ENCODE data around the gene OSBPL9.
"Not testable (repeated sequence)": the region's sequence is repeated elsewhere in the genome, so short reads cannot be mapped to it uniquely, and the experiment has no call there.

The OSBPL9 gene

DNA sequence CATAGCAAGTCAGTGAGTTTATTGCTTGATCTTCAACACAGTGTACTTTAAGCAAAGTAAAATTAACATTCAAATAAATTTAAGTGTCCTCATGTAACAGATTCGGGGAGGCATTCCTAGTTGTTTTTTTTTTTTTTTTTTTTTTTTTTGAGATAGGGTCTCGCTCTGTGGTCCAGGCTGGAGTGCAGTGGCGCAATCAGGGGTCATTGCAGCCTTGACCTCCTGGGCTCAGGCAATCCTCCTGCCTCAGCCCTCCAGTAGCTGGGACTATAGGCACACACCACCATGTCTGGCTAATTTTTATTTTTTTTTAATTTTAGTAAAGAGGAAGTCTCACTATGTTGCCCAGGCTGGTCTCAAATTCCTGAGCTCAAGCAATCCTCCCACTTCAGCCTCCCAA, 22.8 kb downstream of the OSBPL9 start:
- DNase-seq: no peak

DNA sequence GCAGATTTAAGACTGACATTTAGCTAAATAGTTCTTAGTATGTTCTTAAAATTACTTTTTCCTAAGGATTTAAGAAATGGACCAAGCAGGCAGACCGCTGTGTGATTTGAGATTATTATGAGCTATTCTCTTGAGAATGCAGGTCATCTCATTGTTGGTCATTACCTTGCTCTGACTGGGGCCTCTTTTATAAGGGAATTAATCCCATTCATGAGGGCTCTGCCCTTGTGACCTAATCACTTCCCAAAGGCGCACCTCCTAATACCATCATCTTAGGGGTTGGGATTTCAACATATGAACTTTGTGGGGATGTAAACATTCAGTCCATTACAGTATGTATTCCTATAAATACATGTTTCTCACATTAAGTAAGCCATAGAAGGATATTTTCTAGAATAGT, 24.2 kb downstream of the OSBPL9 start:
- no peak for DNase-seq

DNA sequence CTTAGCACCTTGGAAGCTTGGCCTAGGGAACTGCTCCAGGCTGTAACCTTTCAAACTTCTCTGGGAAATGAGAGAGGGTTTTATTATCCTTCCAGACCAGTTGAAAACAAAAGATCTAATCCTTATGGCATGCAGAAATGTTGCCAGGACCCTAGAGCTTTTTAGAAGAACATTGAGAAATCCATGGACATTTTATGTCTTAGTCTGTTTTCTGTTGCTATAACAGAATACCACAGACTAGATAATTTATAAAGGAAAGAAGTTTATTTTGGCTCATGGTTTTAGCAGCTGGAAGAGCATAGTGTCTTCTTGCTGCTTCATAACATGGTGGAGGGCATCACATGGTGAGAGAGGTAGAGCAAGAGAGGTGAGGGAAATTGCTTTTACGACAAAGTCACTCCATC, 25.8 kb downstream of the OSBPL9 start:
- no peak for DNase-seq

DNA sequence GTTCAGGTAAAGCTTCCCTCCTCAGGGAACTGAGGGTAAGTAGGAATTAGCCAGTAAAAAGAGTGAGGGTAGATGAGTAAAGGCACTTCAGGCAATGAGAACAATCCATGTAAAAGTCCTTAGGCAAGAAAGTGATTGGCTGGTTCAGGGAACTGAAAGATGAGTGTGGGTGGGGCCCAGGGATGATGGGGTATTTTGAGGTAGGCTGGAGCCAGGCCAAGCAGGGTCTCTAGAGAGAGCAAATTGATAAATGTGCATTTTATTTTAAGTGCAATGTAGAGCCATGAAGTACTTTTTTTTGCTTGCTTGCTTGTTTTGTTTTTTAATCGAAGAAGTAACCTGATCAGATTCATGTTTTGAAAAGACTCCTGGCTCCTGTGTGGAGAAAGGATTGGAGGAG, 26.5 kb downstream of the OSBPL9 start:
- no peak for DNase-seq

DNA sequence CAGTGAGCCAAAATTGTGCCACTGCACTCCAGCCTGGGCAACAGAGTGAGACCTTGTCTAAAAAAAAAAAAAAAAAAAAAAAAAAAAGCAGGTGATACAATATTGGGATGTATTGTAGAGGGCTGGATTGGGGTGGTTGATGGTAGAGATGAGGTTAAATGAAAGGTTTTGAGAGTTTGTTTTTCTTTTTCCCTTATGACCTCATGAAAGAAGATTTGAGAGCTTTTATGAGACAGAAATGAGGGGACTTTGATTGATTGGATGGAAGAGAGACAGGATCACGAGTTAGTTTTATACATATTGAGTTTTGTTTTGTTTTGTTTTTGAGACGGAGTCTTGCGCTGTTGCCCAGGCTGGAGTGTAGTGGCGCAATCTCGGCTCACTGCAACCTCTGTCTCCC, 27.1 kb downstream of the OSBPL9 start:
- no peak for DNase-seq

DNA sequence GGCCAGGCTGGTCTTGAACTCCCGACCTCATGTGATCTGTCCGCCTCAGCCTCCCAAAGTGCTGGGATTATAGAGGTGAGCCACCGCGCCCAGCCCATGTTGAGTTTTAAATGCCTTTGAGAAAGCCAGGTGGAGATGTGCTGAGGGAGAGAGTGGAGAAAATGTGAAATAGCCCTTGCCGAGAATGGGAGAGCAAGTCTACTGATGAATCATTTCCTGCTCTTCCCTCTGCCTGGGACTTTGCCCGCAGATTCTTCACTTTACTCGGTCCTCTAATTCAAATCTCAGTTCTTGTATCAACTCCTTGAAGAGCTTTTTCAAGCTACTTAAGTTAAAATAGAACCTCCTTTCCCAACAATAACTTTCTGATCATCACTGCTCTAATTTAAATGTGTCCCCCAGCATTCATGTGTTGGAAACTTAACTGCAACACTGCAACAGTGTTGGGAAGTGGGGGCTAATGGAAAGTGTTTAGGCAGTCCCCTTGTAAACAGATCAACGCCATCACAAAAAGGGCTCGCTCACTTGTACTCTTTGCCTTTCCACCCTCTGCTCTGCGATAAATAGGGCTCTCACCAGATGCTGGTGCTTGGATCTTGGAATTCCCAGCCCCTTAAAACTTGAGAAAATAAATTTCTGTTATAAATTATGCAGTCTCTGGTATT, 27.8 kb downstream of the OSBPL9 start:
- DNase-seq: peak in 1 of 2 experiments; percentile 69

DNA sequence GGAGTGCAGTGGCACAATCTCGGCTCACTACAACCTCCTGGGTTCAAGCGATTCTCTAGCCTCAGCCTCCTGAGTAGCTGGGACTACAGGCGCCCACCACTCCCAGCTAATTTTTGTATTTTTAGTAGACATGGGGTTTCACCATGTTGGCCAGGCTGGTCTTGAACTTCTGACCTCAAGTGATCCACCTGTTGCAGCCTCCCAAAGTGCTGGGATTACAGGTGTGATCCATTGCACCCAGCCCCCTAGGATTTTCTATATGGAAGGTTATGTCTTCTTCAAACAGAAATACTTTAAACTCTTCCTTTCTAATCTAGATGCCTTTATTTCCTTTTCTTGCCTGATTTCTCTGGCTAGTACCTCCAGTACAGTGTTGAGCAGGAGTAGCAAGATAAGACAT, 29.7 kb downstream of the OSBPL9 start:
- DNase-seq: not testable (repeated sequence)

DNA sequence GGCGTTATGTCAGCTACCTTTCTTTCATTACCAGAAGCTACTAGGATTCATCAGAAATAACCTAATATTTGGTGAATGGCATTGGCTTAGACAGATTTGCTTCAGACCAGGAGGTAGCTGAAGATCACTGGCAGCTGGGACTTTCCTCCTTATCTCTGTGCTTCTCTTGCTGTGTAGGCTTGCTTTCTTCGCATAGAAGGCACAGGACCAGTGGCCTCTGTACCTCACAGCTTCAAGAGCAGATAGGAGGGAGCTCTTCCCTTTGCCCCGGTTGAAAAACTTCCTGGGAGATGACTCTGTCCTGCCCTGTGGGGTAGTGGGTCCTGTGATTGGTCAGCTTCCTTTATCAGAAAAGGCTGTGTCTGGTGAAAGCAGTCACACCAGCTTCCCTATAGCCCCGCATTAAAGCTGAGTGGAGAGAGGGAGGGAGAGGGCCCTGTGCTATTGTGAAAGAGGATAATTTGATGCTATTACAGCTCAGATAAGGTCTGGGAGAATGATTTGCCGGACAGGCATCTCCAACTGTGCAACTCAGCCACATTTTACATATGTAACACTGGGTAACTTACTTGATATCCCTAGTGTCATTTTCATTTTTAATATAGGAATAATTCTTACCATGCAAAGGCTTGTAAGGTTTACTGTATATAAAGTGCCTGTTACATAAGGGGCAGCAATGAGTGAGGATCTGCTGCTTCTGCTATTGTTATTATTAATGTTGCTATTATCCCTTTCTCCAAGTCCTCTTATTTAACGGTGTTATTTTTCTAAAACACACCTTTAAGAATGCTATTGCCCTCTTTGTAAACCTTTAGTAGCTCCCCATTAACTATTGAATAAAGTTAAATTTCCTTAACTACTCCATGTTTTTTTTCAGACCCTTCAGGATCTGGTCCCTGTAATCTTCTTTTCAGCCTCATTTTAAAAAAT, 31.6 kb downstream of the OSBPL9 start:
- peak in 1 of 2 experiments; percentile 26 for DNase-seq

DNA sequence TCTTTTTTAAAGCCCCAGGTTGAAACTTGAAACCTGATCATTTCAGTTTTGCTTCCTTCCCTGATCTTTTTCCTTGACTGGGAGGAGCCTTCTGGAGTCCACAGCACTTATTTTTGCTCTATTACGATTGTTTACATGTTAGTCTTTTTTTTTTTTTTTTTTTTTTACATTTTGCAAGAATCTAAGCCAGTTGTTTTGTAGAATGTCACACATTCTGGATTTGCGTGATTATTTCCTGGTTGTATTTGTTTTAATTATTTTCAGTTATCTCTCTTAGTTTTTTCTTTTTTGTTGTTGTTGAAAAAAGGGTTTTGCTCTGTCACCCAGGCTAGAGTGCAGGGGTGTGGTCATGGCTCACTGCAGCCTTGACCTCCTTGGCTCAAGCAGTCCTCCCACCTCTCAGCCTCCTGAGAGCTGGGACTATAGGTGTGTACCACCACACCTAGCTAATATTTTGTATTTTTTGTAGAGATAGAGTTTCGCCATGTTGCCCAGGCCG, 32.8 kb downstream of the OSBPL9 start:
- DNase-seq: no peak

DNA sequence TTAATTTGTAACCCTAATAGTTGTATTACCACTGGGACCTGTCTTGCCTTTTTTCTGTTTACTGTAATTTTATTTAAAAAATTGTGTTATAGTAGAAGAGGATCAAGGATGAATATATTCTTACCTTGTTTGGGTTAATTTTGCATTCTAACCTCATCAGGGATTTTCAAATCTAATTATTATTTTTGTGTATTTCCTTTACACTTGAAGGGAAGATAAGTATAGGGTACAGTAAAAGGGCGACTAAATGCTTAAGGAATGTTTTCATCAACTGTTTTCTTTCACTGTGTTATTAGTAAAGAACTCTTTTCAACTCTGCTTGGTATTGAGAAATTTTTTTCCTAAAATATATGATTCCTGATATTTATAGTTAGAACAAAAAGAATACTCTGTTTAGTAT, 33.3 kb downstream of the OSBPL9 start:
- DNase-seq: no peak

DNA sequence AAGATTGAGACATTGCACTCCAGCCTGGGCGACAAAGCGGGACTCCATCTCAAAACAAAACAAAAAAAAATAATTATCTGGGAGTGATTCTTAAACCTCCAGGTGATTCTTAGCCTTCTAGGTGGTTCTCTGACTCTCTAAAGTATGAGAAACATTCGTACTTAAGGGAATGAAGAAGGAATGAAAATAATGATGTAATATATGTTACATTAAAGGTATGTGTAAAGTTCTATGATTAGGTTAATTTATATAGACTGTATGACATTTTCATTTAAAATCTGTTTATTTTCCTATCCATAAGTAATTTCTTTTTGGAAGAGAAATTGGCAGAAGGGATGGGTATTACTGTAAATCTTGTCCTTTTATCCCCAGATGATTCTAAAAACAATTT, 34.7 kb downstream of the OSBPL9 start:
- DNase-seq: no peak

DNA sequence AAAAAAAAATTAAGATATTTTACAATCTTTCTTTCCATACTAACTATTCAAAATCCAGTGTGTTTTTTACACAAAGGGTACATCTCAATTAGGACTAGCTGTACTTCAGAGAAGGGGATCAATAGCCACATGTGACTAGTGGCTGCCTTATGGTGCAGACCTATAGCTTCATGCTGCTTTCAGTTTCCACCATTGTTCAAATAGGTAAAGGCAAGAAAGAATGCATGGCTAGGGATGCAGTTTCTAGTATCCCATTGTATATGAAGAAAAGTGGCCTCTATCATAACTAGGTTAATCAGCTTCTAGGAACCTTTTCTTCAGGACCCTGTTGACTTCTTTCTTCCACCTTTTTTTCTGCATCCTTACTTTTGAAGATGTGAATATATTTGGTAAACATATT, 35.7 kb downstream of the OSBPL9 start:
- no peak for DNase-seq

DNA sequence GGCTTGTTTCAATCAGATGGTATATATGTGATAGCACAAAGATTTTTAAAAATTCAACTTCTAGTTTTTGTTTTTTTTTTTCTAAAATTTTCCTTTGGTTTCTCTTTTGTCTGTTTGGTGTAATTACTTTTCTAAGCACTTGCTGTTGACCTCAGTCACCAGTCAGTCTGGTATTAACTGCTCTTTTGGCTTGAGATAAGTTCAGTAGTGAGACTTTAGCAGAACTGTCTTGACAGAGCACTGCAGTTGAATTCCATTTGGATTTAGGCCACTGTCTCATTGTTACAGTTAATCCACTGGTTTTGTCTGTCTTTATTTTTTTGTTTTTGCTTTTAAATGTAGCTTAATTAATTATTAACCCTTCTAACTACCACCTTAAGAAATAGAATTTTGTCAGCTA, 36.2 kb downstream of the OSBPL9 start:
- no peak for DNase-seq

DNA sequence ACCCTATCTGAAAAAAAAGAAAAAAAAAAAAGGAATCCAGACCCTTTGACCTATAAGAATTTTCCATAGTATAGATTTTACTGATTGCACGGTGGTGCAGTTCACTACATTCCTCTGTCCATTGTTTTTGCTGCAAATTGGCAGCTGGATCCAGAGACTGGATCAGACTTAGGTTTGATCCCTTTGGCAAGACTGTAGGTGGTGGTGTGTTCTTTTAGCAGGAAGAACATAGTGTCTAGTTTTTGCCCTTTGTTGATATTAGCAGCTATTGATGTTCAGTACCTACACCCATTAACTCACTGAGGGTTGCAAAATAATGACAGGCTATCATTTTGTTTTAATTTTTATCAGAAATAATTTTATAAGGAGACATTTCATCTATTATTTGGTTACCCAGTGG, 37.1 kb downstream of the OSBPL9 start:
- DNase-seq: no peak

DNA sequence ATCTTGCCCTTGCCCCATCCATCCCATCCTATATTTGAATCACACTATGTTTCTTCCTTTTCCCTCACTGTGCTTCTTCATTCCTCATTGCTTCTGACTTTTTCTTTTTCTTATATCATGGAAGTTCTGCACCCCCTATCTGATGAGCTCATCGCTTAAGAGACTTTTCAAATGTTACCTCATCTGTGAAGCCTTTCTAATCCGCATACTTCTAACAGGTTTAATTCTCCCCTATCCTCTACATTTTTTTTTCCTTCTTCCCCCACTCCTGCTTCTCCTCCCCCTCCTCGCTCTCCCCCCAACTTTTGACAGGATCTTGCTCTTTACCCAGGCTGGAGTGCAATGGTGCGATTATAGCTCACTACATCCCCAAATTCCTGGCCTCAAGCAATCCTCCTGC, 39.5 kb downstream of the OSBPL9 start:
- DNase-seq: no peak

DNA sequence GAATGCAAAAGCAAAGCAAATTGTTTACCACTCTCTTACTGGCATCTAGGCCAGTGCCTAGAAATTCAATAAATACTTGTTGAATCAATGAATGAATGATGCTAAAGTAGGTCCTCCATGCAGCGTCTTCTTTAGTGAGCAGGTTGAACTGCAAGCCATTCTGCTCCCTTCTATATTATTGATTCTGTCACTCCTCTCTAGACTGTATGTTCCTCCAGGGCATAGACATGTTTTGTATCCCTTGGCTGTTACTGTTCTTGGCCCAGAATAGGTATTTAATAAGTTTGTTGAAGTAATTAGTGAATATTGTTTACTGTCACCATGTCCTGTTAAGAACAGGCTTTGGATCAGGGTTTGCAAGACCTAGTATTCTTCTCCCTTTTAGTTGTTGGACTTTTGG, 43.7 kb downstream of the OSBPL9 start:
- no peak for DNase-seq

DNA sequence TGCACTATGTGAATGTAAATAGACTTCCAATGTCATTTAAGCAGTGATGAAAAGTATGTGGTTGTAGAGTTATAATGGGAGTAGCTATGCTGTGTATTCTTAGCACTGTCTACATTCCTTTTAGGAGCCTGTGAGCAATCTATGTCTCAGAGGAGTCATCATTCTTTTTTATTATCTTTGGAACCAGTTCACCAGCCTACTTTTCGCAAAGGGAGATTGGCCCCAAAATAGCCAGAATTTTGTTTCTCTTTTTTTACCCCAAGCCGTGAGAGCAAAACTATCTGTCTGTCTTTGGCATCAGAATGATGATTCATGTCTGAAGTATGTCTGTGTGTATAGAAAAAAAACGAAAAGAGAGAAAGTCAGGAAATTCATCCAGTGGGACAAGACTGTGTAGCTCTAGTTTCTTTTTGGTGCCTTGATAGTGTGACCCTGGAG, 44.2 kb downstream of the OSBPL9 start:
- peak in 1 of 2 experiments; percentile 70 for DNase-seq

DNA sequence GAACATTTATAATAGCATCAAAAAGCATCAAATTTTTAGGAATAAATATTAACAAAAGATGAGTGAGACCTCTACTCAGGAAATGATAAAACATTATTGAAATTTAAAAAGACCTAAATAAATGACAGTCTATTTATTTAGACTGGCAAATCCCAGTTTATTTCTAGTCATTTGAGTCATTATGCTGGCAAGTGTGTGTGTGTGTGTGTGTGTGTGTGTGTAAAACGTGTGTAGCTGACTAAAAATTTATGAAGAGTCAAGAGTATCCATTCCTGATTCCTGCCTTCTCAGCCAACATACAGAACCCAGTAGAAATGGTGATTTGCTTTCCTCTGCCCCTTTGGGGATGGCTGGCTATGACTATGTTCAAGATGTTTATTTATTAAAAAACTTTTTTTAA, 46.2 kb downstream of the OSBPL9 start:
- DNase-seq: no peak

DNA sequence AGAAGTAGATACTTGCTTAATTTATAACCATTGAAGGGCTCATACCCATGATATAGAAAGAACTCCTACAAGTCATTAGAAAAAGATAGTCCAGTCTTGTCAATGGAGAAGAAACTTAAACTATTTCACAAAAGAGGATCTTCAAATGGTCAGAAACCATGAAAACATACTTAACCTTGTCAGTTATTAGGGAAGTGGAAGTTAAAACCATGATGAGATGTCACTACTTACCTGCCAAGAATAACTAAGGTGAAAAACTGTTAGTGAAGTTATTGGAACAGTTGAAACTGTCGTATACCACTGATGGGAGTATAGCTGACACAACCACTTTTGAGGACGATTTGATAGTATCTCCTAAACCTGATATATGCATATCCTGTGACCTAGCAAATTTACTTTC, 46.8 kb downstream of the OSBPL9 start:
- no peak for DNase-seq

DNA sequence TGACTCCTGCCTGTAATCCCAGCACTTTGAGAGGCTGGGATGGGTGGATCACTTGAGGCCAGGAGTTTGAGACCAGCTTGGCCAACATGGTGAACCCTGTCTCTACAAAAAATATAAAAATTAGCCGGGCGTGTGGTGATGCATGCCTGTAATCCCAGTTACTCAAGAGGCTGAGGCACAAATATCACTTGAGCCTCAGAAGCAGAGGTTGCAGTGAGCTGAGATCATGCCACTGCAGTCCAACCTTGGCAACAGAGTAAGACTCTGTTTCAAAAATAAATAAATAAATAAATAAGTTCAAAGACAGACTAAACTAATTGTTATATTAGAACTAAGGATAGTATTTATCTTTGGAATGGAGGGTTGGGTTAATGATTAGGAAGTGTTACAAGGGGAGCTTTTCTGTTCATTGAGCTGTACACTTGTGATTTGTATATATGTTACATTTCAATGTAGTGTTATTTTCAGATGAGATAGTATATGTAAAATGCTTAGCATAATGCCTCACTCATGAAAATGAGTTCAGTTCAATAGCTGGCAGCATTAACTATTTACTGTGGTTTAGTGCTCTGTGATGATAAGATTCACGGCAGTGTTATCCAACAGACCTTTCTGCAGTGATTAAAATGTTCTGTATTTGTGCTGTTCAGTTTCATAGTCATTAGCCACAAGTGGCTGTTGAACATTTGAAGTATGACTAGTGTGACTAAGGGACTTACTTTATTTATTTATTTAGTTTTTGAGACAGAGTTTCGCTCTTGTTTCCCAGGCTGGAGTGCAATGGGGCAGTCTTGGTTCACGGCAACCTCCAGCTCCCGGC, 47.7 kb downstream of the OSBPL9 start:
- no peak for DNase-seq

DNA sequence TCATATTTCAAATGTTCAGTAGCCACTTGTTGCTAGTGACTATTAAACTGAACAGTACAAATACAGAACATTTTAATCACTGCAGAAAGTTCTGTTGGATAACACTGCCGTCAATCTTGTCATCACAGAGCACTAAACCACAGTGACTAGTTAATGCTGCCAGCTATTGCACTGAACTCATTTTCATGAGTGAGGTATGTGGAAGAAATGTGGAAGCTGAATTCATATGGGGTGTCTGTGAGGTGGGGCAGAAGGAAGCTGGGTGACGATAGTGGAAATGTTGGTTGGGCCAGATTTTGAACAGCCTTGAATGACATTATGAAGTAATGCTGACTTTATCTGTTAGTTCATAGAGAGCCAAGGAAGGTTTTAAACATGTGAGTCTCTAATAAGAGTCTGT, 49.6 kb downstream of the OSBPL9 start:
- no peak for DNase-seq

DNA sequence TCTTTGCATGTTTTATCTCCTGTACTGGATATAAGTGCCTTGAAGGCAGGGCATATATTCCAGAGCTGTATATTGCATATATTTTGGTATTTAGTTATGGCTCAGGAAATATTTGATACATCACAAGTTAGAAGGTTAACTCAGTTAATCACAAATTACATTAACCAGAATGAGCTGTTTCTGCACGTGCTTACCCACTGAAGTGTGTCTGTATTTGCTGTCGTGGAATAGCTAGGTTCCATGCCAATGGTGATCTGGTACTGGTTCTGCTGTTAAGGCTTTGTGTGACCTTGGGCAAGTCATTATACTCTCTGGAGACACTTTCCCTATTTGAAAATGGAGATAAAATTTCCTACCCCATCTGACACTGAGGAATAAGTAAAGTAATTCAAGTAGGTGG, 50.7 kb downstream of the OSBPL9 start:
- no peak for DNase-seq

DNA sequence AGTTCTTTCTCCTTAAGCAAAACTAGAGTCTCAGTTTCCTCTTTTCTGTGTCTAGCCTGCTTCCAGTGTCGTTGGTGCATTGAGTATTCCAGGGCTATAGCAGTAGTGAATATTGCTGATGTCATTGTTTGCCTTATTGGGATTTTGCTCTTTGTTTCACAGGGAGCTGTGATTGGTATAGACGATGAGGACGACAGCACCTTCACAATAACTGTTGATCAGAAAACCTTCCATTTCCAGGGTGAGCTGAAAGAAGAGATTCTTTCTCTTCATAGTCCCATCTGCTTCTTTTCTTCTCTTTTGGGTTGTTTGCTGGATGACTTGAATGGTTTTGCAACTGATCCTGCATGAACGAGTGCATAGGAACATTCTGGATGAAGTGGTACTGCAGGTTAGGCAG, 52.4 kb downstream of the OSBPL9 start:
- DNase-seq: no peak
